HG02798 (cell line): ENCODE results near the gene AGR2.
"Not testable (repeated sequence)": the region's sequence is repeated elsewhere in the genome, so short reads cannot be mapped to it uniquely, and the experiment has no call there.

Experiments used
- ATAC-seq: cut with Tn5 transposase; IDR thresholded peaks from one replicate; pipeline ENCODE4 v1.9.1; 2021; ENCODE audit warnings: mild to moderate bottlenecking; ENCODE audit not compliant: unreplicated experiment, poor library complexity

Gene AGR2

GRCh38 chr7:16804674-16805439 lies at the start of gene AGR2:
TSS of gene AGR2 (minus strand) at chr7:16804999. CDS start at chr7:16801796, 3,203 bp downstream.
- no peak for ATAC-seq

GRCh38 chr7:16853189-16853588 lies 48.4 kb upstream of the AGR2 start:
- ATAC-seq, result not testable (repeated sequence)

GRCh38 chr7:16851829-16852228 lies 47.0 kb upstream of the AGR2 start:
- no peak for ATAC-seq

GRCh38 chr7:16850614-16851466 lies 46.0 kb upstream of the AGR2 start:
- ATAC-seq, result no peak

- no peak for ATAC-seq
Measured at GRCh38 chr7:16849296-16850148, 44.7 kb upstream of the AGR2 start.

GRCh38 chr7:16847381-16847860 lies 42.6 kb upstream of the AGR2 start:
- ATAC-seq, result no peak

- ATAC-seq, result no peak
Measured at GRCh38 chr7:16846601-16847165, 41.9 kb upstream of the AGR2 start.

DNA sequence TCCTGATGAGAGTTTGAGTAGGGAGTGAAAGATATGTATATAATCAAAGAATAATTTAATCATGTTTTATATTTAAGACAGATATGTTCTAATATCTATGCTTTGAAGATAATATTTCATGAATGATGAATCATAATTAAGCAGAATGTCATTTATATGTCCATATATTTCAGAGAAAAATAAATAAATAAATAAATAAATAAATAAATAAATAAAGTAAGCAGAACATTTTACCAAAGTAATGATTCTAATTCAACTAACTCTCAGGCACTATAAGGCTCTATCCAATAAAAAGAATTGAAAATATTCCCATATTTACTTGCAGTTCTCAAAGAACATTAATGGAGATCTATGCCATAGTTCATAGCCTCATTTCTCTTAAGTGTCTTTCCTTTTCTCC lies 40.9 kb upstream of the AGR2 start:
- ATAC-seq, result no peak

DNA sequence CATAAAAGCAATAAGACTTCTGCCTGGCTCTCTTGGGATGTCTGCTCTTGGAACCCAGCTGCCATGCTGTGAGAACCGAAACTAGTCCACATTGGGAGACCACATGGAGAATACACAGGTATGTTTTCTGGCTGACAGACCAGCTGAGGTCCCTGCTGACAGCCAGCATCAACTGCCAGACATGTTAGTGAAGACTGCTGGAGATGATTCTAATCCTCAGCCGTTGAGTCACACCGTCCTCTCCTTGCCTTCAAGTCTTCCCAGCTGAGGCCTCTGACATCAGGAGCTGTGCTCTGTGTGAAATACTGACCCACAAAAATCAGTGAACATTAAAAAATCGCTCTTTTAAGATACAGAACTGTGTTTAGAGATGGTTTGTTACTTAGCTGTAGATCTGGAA lies 36.9 kb upstream of the AGR2 start:
- ATAC-seq, result no peak

DNA sequence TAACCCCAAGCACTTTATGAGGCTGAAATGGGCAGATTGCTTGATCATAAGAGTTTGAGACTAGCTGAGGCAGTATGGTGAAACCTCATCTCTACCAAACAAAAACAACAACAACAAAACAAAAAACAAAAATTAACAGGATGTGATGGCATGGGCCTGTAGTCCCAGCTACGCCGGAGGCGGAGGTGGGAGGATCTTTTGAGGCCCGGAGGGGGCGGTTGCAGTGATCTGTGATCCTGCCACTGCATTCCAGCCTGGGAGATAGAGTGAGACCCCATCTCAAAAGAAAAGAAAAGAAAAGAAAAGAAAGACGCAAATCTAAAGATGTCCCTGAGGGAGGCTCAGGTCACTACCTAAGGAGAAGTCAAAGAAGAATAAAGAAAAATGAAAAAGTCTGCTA lies 35.3 kb upstream of the AGR2 start:
- no peak for ATAC-seq

- ATAC-seq, result no peak
Measured at GRCh38 chr7:16839646-16840045, 34.8 kb upstream of the AGR2 start.

- no peak for ATAC-seq
Measured at GRCh38 chr7:16838891-16839290, 34.1 kb upstream of the AGR2 start.

DNA sequence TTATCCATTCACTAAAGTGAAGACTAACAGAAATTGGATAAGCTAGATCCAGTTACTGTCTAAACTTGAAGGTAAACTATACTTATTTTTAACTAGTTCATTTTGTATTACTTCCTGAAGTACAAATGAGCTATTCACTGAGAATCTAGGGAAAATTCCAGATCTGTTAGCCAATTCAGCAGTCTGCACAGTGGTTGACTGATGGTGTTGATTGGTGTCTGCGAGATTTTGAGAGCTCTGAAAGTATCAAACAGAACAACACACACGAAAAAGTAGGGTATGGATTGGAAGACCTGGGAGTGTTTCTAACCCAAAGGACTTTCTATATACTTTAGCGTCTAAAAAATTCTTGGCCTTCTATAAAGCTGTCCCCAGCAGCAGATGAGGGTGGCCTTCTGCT lies 33.6 kb upstream of the AGR2 start:
- no peak for ATAC-seq

DNA sequence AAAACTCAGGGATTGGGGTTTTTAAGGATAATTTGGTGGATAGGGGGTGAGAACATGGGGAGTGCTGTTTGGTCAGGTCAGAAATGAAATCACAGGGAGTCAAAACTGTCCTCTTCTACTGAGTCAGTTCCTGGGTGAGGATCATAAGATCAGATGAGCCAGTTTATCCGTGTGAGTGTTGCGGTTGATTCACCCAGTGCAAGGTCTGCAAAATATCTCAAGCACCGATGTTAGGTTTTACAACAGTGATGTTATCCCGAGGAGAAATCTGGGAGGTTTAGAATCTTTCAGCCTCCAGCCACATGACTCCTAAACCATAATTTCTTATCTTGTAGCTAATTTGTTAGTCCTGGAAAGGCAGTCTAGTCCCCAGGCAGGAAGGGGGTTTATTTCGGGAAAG lies 31.7 kb upstream of the AGR2 start:
- no peak for ATAC-seq

DNA sequence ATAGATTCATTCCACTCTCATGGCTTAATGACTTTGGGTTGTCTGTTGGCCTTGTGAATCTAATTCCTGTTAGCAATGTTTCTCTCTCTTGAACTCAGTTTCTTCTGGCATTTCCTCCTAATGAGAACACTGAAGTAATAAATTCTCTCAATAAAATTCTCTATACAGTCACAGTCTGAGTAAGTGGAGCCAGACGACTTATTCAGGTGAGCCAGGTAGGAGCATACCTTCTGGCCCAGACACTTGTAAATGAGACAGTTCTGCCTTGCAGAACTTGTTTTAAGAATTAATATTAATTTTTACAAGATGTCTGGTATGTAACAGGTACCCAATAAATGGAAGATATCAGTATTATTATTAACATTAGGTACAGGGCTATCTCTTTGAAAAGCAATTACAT lies 28.6 kb upstream of the AGR2 start:
- ATAC-seq, result no peak

DNA sequence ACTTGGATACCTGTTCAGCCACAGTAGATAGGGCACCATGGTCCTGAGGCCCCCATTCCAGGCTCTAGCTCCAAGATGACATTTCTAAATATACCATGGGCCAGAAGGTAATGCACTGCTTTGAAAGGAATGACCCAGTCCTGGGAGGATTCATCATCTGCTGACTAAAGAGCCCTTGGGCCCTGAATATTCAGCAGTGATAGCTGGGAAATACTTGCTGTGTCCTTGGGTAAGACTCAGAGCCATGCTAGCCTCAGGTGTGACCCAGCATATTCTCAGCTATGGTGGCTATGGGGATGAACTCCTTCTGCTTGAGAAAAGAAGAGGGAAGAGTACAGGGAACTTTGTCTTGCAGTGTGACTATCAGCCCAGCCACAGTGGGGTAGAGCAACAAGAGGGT lies 21.3 kb upstream of the AGR2 start:
- no peak for ATAC-seq

- ATAC-seq, result no peak
Measured at GRCh38 chr7:16822029-16822428, 17.2 kb upstream of the AGR2 start.

- no peak for ATAC-seq
Measured at GRCh38 chr7:16818732-16819131, 13.9 kb upstream of the AGR2 start.

- ATAC-seq, result no peak
Measured at GRCh38 chr7:16817536-16817935, 12.7 kb upstream of the AGR2 start.

- ATAC-seq, result no peak
Measured at GRCh38 chr7:16816824-16817223, 12.0 kb upstream of the AGR2 start.
